M059J (cell line): ENCODE data around the gene TDRD9. TPM values are rescaled to one million over a fixed set of nuclear protein-coding genes. Genes with fewer than 3 reads are reported as not detected.
"Not testable (repeated sequence)": the region's sequence is repeated elsewhere in the genome, so short reads cannot be mapped to it uniquely, and the experiment has no call there.

ENCODE experiments used
- DNase-seq: peaks from one replicate; pipeline ENCODE4 v3.0.0-alpha.2; 2012; ENCODE audit warnings: low read depth
- total RNA-seq: library from RNA; depleted of rRNA; stranded (reverse); fragments of >200 nt; shearing (Covaris generic); gene quantifications from 2 replicates; pipeline ENCODE4 v1.2.3, GENCODE V29; 2014; rRNA removed

Gene TDRD9, protein sequence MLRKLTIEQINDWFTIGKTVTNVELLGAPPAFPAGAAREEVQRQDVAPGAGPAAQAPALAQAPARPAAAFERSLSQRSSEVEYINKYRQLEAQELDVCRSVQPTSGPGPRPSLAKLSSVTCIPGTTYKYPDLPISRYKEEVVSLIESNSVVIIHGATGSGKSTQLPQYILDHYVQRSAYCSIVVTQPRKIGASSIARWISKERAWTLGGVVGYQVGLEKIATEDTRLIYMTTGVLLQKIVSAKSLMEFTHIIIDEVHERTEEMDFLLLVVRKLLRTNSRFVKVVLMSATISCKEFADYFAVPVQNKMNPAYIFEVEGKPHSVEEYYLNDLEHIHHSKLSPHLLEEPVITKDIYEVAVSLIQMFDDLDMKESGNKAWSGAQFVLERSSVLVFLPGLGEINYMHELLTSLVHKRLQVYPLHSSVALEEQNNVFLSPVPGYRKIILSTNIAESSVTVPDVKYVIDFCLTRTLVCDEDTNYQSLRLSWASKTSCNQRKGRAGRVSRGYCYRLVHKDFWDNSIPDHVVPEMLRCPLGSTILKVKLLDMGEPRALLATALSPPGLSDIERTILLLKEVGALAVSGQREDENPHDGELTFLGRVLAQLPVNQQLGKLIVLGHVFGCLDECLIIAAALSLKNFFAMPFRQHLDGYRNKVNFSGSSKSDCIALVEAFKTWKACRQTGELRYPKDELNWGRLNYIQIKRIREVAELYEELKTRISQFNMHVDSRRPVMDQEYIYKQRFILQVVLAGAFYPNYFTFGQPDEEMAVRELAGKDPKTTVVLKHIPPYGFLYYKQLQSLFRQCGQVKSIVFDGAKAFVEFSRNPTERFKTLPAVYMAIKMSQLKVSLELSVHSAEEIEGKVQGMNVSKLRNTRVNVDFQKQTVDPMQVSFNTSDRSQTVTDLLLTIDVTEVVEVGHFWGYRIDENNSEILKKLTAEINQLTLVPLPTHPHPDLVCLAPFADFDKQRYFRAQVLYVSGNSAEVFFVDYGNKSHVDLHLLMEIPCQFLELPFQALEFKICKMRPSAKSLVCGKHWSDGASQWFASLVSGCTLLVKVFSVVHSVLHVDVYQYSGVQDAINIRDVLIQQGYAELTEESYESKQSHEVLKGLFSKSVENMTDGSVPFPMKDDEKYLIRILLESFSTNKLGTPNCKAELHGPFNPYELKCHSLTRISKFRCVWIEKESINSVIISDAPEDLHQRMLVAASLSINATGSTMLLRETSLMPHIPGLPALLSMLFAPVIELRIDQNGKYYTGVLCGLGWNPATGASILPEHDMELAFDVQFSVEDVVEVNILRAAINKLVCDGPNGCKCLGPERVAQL (N-terminal part only)
- not detected in 2 replicates for total RNA-seq

DNA sequence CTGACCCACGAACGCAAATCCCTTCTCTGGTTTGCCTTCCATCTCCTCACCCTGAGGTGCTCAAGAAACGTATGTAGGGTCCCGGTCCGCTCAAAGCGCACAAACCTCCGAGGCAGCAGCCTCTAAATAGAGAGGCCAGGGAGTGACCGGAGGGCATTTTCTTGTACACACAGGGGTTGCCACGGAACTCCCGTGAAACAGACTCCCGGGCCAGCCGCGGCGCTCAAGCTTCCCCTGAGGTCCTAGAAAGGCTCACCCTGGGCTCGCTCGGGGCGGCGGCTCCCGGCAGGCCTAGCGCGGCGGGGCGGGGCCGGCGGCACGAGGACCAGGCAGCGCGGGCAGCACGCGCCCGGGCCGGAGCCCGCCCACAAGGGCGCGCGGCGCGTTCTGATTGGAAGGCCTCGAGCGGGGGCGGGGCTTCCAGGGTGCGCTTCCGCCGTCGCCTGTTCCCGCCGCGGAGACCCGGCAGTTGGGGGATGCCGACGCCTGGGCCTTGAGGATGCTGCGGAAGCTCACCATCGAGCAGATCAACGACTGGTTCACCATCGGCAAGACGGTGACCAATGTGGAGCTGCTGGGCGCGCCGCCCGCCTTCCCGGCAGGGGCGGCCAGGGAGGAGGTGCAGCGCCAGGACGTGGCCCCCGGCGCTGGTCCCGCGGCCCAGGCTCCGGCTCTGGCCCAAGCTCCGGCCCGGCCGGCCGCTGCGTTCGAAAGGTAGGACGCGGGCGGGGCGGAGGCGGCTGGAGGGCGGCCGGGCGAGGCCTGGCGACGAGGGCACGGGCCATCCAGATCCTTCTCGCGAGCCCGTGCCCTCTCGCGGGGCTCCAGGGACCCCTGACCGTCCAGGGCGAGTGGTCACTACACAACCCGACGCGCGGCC lies at the start of gene TDRD9:
Gene TDRD9, plus strand, starts transcription at position 446 of the 880 bp plus-strand sequence. Its CDS starts 54 bp downstream, at position 500.
- DNase-seq, result no peak

DNA sequence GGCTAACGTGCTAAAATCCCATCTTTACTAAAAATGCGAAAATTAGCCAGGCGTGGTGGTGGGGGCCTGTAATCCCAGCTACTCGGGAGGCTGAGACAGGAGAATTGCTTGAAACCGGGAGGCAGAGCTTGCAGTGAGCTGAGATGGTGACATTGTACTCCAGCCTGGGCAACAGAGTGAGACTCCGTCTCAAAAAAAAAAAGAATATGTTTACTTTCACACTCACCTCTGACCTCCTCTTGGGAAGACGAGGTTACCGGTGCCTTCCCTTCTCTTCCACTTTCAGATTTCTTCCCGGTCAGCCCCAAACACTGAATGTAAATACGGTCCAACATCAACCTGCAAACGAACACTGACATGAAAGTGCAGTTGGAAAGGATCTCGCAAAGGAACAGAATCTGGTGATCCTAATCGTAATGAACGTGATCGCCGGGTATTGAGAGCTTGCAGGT lies 49.1 kb upstream of the TDRD9 start:
- no peak for DNase-seq

DNA sequence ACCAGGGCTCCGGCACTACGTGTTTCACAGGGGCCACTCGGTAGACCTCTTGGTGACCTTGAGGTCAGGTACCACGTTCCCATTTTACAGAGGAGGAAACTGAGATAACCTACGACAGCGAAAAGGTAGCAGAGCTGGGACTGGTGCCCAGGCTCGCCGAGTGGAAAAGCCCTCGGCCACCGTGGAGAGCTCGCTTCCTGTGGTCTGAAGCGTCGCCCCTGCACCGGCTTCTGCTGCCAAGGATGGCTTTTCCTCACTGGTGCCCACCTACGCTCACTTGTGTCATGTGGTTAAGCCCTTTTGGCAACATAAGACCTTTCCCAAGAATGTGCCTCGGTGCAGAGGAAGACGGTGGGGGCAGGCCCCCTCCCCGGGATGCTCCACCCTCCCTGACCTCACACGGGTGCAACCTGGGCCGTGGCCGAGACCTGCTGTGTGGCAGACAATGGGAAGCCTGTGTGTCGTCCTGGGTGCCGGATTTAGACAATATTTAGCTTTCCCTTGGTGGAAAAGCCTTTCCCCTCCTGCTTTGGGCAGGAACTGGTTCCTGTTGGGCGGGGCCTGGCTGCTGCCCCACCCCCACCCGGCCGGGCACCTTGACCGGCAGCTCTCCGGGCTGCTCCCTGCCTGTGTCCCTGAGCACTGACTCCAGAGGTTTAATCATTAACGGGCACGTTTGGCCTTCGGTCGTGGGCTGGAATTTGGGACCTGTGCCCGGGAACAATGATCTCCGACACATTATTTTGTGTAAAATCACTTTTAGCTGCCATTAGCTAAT lies 48.5 kb upstream of the TDRD9 start:
- no peak for DNase-seq

DNA sequence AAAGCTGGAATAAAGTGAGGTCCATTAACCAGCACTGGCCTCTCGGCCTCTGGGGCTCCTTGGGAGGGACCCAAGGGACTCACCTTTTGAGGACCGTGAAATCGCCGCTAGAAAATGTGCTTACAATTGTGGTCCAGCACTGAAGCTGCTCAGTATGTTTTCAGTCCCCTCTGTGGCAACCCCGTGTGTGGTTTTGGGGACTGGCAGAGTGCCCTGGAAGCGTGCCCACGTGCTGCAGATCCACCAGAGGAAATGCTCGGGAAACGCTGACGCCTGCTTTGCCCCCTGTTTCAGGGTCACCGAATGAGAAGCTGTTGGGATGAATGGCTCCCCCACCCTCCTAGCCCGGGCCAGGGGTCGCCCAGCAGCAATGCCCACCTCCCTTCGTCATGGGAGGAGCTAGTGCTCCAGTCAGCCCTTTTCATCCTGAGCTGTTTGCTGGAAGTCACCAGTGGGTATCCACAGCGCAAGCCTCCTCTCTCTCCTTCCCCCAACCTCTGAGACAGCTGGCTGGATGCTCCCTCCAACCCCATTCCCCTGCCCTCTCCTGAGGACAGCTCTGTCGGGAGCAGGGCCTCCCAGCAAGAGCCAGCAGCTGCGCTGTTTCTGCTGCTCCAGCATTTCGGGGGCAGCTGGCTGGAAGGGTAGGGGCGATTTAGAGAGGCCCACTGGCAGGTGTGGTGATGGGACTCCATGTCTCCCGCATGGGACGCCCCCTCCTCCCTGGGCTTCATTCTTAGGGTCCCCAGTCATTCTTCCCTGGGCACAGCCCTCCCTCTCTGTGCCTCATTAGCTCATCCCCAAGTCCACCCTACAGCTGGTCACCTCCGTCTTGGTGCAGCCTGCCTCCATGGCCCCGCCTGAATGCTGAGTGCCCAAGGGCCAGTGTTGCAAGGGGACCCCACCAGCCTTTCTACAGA lies 47.6 kb upstream of the TDRD9 start:
- DNase-seq, result peak; percentile 77

DNA sequence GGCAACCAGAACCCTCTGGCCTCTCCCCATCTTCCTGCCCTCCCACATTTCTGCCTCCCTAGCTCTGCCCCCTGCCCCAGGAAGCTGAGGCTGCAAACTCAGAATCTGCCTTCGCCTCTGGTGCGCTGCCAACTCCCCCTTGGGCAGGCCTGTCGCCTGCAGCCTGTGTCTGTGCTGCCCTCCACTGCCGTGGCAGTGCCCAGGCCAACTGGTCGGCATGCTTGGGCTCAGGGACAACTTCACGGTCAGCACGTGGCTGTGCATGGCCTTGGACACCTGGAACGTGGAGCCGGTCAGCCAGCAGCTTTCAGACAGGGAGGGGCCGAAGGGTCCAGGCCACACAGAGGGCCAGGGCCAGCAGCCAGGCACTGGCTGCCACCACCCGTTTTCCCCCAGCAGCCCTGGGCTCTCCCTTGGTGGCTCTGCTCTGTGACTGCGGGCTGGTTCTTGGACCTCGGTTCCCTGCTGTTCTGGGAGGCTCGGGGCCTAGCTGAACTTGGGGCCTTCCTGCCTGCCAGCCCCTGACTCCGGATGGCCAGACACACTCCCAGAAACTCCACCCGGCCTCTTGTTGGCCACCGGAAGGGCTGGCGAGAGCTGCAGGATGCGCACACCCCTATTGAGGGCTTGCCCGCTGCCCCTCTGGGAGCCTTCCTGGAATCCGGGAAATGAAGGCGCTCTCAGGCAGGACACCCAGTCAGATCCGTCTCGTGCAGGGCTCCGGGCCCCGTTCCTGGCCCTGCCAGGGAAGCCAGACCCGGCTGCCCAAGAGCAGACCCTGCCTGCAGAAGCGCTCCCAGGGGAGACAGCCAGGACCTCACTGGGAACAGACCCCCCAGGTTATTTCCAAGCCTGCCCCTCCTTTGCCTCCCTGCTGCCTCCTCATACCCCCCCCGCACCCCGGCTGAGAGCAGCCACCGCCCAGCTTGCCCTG lies 46.7 kb upstream of the TDRD9 start:
- DNase-seq, result no peak

DNA sequence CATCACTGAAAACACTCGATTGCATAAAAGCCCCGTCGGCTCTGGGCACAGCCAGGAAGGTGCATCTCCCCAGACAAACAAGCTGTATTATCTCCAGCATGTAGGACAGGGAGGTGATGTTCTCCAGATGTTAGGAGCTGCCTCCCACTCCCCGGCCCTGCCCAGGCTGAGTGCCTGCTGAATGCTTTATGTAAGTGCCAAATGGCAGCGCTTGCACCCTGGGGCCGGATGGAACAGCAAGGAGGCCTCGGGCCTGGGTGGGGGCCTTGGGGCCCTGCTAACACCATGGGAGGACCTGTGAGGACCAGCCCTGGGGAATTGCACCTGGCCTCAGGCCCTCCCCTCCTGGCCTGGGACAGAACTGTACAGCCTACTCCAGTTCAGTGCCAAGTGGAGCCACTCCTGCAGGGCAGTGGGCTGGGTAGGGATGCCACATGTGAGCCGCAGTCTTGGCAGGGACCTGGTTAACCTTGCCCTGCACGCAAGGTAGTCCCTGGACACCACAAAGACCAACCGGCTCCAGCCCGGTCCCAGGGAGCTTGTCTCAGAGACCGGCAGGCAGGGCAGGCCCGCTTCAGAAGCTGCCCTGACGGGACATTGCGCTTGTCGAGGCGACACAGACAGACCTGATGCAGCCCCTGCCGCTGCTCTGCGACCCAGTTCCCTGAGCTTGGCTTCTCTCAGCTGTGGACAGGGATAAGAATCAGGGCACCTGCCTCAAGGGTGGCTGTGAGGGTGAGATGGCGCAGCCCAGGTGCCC lies 45.6 kb upstream of the TDRD9 start:
- DNase-seq, result no peak

DNA sequence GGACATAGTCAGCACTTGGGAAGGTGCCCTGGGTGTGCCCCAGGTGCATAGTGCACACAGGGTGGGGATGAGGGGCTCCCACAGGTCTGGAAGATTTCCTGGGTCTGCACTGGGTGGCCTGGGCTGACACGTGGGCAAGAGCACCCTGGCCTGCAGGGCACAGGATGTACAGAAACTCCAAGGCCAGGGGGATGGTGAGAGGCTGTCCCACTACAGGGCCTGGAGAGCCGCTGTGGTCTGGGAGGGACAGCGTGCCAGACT lies 45.1 kb upstream of the TDRD9 start:
- no peak for DNase-seq

DNA sequence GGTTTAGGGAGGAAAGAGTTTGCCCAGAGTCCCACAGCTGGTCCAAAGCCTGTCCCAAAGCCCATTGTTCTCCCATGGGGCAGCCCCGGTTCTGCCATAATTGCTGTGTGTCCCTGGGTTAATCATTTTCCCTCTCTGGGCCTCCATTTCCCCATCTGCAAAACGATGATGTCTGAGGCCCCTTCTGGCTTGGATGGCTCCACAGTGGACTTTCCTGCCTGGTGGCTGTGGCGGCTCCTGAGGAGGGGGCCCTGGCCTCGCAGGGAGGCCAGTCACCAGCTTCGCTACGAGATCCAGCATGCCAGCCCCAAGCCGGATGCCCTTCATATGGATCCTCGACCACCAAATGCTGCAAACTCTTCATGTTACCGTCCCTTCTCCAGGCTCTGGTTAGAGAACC lies 43.4 kb upstream of the TDRD9 start:
- no peak for DNase-seq

DNA sequence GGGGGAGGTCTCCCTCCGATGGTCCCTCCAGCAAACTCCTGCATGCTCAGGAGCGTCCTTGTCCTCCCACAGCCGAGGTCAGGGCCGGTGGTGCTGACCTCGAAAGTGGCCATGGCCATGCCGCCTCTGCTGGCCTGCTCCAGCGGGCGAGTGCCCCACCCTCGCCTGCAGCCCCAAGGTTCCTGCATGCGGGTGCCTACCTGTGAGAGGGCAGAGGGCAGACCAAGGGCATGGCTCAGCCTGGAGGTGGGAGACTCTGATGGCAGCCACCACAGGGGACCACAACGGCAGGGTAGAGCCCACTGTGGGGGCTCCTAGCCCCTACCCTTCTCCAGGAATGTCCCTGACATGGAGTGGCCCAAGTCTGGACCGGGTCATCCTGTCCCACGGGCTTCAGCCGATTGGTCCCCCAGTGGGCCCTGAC lies 42.7 kb upstream of the TDRD9 start:
- no peak for DNase-seq

DNA sequence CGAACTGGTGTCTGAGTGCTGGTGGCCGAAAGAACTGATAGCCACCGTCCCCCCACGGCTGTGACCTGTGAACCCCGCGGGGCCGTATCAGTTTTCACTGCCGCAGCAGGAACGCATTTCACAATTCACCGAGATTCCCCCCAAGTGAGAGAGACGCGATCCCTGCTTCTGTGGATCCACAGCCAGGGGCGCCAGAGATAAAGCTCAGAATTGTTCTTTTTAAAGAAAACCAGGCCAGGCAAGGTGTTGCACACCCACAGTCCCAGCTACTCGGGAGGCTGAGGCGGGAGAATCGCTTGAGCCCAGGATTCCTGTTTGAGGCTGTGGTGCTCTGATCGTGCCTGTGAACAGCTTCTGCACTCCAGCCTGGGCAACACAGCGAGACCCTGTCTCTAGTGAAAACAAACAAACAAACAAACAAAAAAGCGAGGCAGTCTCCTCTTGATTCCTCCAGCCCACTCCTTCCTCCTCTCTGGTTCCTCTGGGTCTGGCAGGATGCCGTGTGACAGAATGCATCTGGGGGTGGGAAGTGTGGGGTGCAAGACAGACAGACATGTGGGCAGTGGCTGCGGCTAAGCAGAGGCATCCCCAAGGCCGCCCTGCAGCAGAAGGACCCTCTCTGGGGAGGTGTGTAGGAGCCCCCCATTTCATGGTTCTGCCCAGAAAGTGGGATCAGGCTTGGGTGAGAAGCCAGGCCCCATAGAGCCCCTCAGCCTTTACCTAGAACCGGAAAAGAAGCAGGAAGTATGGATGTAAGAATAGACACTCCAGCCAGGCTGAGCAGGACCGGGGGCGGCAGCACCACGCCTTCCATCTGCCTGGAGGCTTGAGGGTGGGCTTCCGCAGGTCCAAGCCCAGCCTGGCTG lies 41.7 kb upstream of the TDRD9 start:
- no peak for DNase-seq

DNA sequence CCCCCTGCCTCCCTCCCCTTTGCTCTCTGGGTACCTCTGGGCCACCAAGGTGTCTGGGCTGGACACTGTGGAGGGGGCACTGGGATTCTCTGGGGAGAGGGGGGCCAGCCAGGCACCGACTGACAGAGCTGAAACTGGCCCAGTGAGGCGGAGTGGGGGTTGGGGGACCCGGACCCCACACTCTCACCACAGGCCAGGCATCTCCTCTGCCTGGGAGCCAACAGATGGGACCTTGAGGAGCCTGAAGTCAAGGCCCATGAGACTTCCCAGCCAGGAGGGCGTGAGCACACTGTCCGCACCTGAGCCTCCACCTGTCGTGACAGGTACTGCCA lies 41.1 kb upstream of the TDRD9 start:
- DNase-seq, result no peak

DNA sequence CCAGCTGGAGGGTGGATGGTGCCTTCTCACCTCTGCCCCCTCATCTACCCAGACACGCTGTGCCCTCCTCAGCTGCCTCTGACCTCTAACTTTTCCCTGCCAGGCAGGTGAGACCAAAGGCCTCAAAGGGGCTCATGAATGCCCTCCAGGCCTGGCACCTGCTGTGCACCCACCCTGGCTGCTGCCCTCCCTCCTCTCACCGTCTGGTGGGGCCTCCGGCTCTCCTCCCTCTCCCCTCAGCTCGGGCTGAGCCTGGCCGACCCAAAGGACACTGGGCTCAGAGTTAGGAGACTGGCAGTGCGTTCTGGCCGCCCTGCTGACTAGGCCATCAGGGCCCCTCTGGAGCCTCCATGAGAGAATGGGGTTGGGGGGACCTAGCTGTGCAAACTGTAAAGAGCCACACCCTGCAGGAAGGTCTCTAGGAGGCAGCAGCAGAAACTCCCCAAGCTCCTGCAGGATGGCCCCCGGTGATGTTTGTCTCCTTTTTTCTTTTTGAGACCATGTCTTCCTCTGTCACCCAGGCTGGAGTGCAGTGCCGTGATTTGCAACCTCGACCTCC lies 40.6 kb upstream of the TDRD9 start:
- no peak for DNase-seq

DNA sequence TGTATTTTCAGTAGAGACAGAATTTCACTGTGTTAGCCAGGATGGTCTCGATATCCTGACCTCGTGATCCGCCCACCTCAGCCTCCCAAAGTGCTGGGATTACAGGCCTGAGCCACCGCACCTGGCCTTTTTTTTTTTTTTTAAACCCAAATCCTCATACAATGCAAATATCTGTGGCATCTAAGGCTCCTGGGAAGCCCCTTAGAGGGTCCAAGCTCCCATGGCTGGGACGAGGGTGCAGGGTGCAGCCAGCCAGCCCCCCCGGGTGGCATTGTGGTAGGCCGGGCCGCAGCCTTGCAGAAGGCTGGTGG lies 39.3 kb upstream of the TDRD9 start:
- not testable (repeated sequence) for DNase-seq

DNA sequence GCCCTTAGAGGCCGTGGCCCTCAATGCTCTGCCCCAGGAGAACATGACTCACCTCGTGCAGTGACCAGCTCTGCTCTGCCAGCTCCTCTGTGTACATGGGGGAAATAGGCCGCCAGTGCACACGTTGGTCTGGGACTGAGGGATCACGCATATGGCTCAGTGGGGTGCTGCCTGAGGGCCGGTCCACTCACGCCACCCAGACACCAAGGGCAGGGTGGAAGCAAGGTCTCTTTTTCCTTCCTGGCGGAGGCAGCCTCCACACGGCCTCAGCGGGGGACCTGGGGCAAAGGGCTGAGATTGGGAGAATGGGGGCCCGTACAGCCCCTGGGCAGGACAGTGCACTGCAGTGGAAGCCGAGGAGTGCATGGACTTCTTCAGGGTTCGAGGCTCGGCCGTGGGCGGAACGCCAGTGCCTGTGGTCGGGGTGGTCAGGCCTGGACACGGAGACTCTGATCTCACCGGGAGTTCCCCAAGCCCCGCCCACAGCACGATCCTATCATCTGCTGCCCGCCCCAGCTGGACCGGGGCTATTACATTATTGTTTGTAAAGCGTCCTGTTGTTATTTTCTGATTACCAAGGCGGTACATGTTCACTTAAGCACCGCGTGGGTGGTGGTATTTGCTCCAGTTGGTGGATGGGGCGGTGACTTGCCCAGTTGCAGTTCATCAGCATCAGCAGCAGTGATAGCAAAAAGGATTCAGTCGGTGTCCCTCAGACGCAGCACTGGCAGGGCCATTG lies 38.8 kb upstream of the TDRD9 start:
- DNase-seq, result peak; percentile 37

DNA sequence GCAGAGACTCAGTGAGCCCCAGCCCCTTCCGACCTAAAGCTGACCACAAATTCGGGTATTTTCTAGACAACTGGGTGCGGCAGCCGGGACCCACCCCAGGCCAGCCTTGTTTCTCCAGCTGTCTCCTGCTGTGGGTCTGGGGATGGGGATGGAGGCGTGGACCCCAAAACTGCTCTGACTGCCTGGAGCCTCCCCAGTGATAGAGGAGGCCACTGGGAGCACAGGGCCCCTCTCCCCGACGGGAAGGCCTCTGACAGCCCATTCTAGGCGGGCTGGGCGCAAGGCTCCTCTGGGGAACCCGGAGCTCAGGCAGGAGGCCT lies 38.2 kb upstream of the TDRD9 start:
- DNase-seq, result no peak
